HG03139 (cell line): Measurements from ENCODE around the gene ADTRP.

ENCODE experiments used
- ATAC-seq: cut with Tn5 transposase; IDR thresholded peaks from one replicate; pipeline ENCODE4 v1.9.1; 2021; ENCODE audit not compliant: unreplicated experiment

ADTRP gene

GRCh38 chr6:11774426-11774825 lies 4.2 kb downstream of the ADTRP start:
- ATAC-seq = no peak

- no peak for ATAC-seq
Observed at GRCh38 chr6:11773581-11773980, 5.0 kb downstream of the ADTRP start.

- ATAC-seq = no peak
Observed at GRCh38 chr6:11773013-11773412, 5.6 kb downstream of the ADTRP start.

- no peak for ATAC-seq
Observed at GRCh38 chr6:11772109-11772825, 6.3 kb downstream of the ADTRP start.

GRCh38 chr6:11771473-11772048 lies 7.0 kb downstream of the ADTRP start:
- ATAC-seq = no peak

- ATAC-seq = no peak
Observed at GRCh38 chr6:11770546-11771466, 7.8 kb downstream of the ADTRP start.

- no peak for ATAC-seq
Observed at GRCh38 chr6:11769811-11770545, 8.6 kb downstream of the ADTRP start.

GRCh38 chr6:11769244-11769643 lies 9.4 kb downstream of the ADTRP start:
- ATAC-seq = no peak

GRCh38 chr6:11767978-11768756 lies 10.4 kb downstream of the ADTRP start:
- no peak for ATAC-seq

GRCh38 chr6:11767458-11767857 lies 11.1 kb downstream of the ADTRP start:
- ATAC-seq = no peak

- no peak for ATAC-seq
Observed at GRCh38 chr6:11766589-11767450, 11.8 kb downstream of the ADTRP start.

- no peak for ATAC-seq
Observed at GRCh38 chr6:11766043-11766442, 12.6 kb downstream of the ADTRP start.

GRCh38 chr6:11764250-11764604 lies 14.4 kb downstream of the ADTRP start:
- no peak for ATAC-seq

GRCh38 chr6:11763460-11764249 lies 14.9 kb downstream of the ADTRP start:
- ATAC-seq = no peak

- ATAC-seq = no peak
Observed at GRCh38 chr6:11762794-11763459, 15.7 kb downstream of the ADTRP start.

- ATAC-seq = no peak
Observed at GRCh38 chr6:11761744-11762620, 16.6 kb downstream of the ADTRP start.

GRCh38 chr6:11760015-11760473 lies 18.6 kb downstream of the ADTRP start:
- ATAC-seq = no peak
